Colonic mucosa (tissue), 4 donors: ENCODE data around the gene GIT2. TPM values are rescaled to one million over a fixed set of nuclear protein-coding genes. Genes with fewer than 3 reads are reported as not detected.
A peak's percentile ranks its signal among the peaks of the same experiment; 100 is the strongest.

ENCODE experiments used
- DNase-seq: peaks from one replicate; pipeline ENCODE4 v3.0.0-alpha.2; 2020
- H3K27ac ChIP-seq: fragments of 200-600 bp; one replicate; pipeline ENCODE4 v1.8.0; 2021
- H3K27me3 ChIP-seq: fragments of 200-600 bp; one replicate; pipeline ENCODE4 v1.8.0; 2021
- H3K36me3 ChIP-seq: fragments of 200-600 bp; one replicate; pipeline ENCODE4 v1.8.0; 2021
- H3K4me1 ChIP-seq: fragments of 200-600 bp; one replicate; pipeline ENCODE4 v1.8.0; 2021; ENCODE audit warnings: mild to moderate bottlenecking
- H3K4me3 ChIP-seq: fragments of 200-600 bp; one replicate; pipeline ENCODE4 v1.8.0; 2021
- H3K9ac ChIP-seq, 2 donors: one replicate each; pipeline ENCODE4 v1.7.0; 2013; ENCODE audit warnings: control low read depth in 2 of 2, low read depth in 2 of 2, low read length in 2 of 2
- H3K9me3 ChIP-seq: fragments of 200-600 bp; one replicate; pipeline ENCODE4 v1.8.0; 2021
- CTCF ChIP-seq: fragments of 200-600 bp; IDR thresholded peaks from one replicate; pipeline ENCODE4 v1.8.0; 2022; ENCODE audit warnings: antibody characterized with exemption, mild to moderate bottlenecking
- intact Hi-C: fragments of 100-400 bp; cut with DNase I; formaldehyde crosslinking; loops from one replicate; pipeline ENCODE4 v1.14.1; 2022
- total RNA-seq, 2 donors: library from RNA; stranded (reverse); fragmentation: NEBNext Ultra II Directional in 1 of 2; extraction: Animal tissue kit (Norgen Biotek cat#: 25700) in 1 of 2; gene quantifications; one replicate each; pipeline ENCODE4 v1.2.1, GENCODE V29; 2021
- donor health status: healthy.
- donor health status: DM: no; HTN: no; CAD: no.
- donor health status: DM: no; HTN: no; CAD: no.

GIT2 gene
- total RNA-seq, 2 donors from 2014 or later: 23.3 to 26.8 TPM

GRCh38 chr12:109951751-109952150 lies 44.4 kb downstream of the GIT2 start:
- peaks cover 4% of the 10 kb centered on the region for H3K4me1 ChIP-seq
- intact Hi-C loops: no loop called here
- H3K36me3 ChIP-seq: peaks cover 5% of the 10 kb centered on the region
- no peaks in the 10 kb centered on the region for H3K9me3 ChIP-seq
- H3K27ac ChIP-seq: no peak overlapping the region
- DNase-seq: no peak
- no peak overlapping the region for H3K9ac ChIP-seq
- TF ChIP-seq CTCF: no peak
- H3K4me3 ChIP-seq: no peak overlapping the region
- H3K27me3 ChIP-seq: no peaks in the 10 kb centered on the region

GRCh38 chr12:109951136-109951535 lies 45.0 kb downstream of the GIT2 start:
- peaks cover 5% of the 10 kb centered on the region for H3K36me3 ChIP-seq
- no peak for TF ChIP-seq CTCF
- H3K9me3 ChIP-seq: no peaks in the 10 kb centered on the region
- H3K4me1 ChIP-seq: peaks cover 4% of the 10 kb centered on the region
- no peak overlapping the region for H3K4me3 ChIP-seq
- H3K27ac ChIP-seq: no peak overlapping the region
- DNase-seq: no peak
- intact Hi-C loops: no loop called here
- H3K9ac ChIP-seq: no peak overlapping the region
- H3K27me3 ChIP-seq: no peaks in the 10 kb centered on the region

GRCh38 chr12:109950625-109951024 lies 45.5 kb downstream of the GIT2 start:
- Histone ChIP-seq H3K27ac (no peak overlapping the region), H3K4me1 (peaks cover 4% of the 10 kb centered on the region), H3K4me3 (no peak overlapping the region), H3K27me3 (no peaks in the 10 kb centered on the region), H3K9ac (no peak overlapping the region), H3K36me3 (peaks cover 5% of the 10 kb centered on the region), H3K9me3 (no peaks in the 10 kb centered on the region)
- no peak for TF ChIP-seq CTCF
- DNase-seq: no peak
- intact Hi-C loops: no loop called here

- Histone ChIP-seq H3K27ac (no peak overlapping the region), H3K4me3 (no peak overlapping the region), H3K27me3 (no peaks in the 10 kb centered on the region), H3K4me1 (peaks cover 4% of the 10 kb centered on the region), H3K9ac (no peak overlapping the region), H3K9me3 (no peaks in the 10 kb centered on the region), H3K36me3 (peaks cover 5% of the 10 kb centered on the region)
- no peak for TF ChIP-seq CTCF
- intact Hi-C loops: no loop called here
- peak; percentile 53 for DNase-seq
Observed at GRCh38 chr12:109949089-109949488, 47.1 kb downstream of the GIT2 start.

GRCh38 chr12:109948368-109948767 lies 47.8 kb downstream of the GIT2 start:
- DNase-seq: no peak
- H3K27me3 ChIP-seq: no peaks in the 10 kb centered on the region
- intact Hi-C loops: no loop called here
- H3K4me3 ChIP-seq: no peak overlapping the region
- no peak for TF ChIP-seq CTCF
- H3K27ac ChIP-seq: no peak overlapping the region
- H3K9ac ChIP-seq: no peak overlapping the region
- peaks cover 5% of the 10 kb centered on the region for H3K36me3 ChIP-seq
- peaks cover 4% of the 10 kb centered on the region for H3K4me1 ChIP-seq
- H3K9me3 ChIP-seq: no peaks in the 10 kb centered on the region

- Histone ChIP-seq H3K36me3 (peaks cover under 1% of the 10 kb centered on the region), H3K4me1 (peaks cover 4% of the 10 kb centered on the region), H3K4me3 (no peak overlapping the region), H3K9ac (no peak overlapping the region), H3K9me3 (no peaks in the 10 kb centered on the region), H3K27ac (no peak overlapping the region), H3K27me3 (no peaks in the 10 kb centered on the region)
- DNase-seq: no peak
- no peak for TF ChIP-seq CTCF
- intact Hi-C loops: no loop called here
Observed at GRCh38 chr12:109947521-109947920, 48.6 kb downstream of the GIT2 start.
